Astrocyte (in vitro differentiated cells and primary cell): ENCODE results near the gene C9orf85. TPM values are rescaled to one million over a fixed set of nuclear protein-coding genes. Genes with fewer than 3 reads are reported as not detected.

Experiments used
- DNase-seq: peaks from one replicate; pipeline ENCODE4 v3.0.0-alpha.2; 2010; ENCODE audit warnings: low read depth
- FAIRE-seq: peaks from 2 replicates; lab custom pipeline; 2011; peaks lifted over from hg19 to GRCh38; lab: Jason Lieb, UNC
- H2AFZ ChIP-seq: 2 replicates; pipeline ENCODE4 v1.6.0; 2012; ENCODE audit warnings: low read depth, low read length, inconsistent platforms
- H3K27ac ChIP-seq: 2 replicates; pipeline ENCODE4 v1.5.1; 2011; ENCODE audit warnings: low read depth, low read length, inconsistent platforms
- H3K27me3 ChIP-seq: 2 replicates; pipeline ENCODE4 v1.6.0; 2011; ENCODE audit warnings: low read length, inconsistent platforms; ENCODE audit not compliant: insufficient read depth
- H3K36me3 ChIP-seq: 2 replicates; pipeline ENCODE4 v1.5.1; 2011; ENCODE audit warnings: low read length, inconsistent platforms; ENCODE audit not compliant: insufficient read depth
- H3K4me1 ChIP-seq: 2 replicates; pipeline ENCODE4 v1.5.1; 2011; ENCODE audit warnings: low read length, inconsistent platforms; ENCODE audit not compliant: insufficient read depth
- H3K4me2 ChIP-seq: 2 replicates; pipeline ENCODE4 v1.6.0; 2012; ENCODE audit warnings: low read length, inconsistent platforms
- H3K4me3 ChIP-seq: 2 replicates; pipeline ENCODE4 v1.5.1; 2011; ENCODE audit warnings: low read depth, mild to moderate bottlenecking, low read length, inconsistent platforms; ENCODE audit not compliant: insufficient read depth
- H3K79me2 ChIP-seq: 2 replicates; pipeline ENCODE4 v1.6.0; 2012; ENCODE audit warnings: mild to moderate bottlenecking, low read length, inconsistent platforms; ENCODE audit not compliant: insufficient read depth
- H3K9ac ChIP-seq: 2 replicates; pipeline ENCODE4 v1.6.0; 2012; ENCODE audit warnings: mild to moderate bottlenecking, low read length, inconsistent platforms
- H3K9me3 ChIP-seq: 2 replicates; pipeline ENCODE4 v1.5.1; 2012; ENCODE audit warnings: low read depth, mild to moderate bottlenecking, low read length, inconsistent platforms; ENCODE audit not compliant: insufficient read depth
- H4K20me1 ChIP-seq: 2 replicates; pipeline ENCODE4 v1.6.0; 2012; ENCODE audit warnings: low read length, inconsistent platforms; ENCODE audit not compliant: insufficient read depth
- H3K27ac Mint-ChIP-seq: one replicate; pipeline ENCODE4 v1.8.0; 2021; ENCODE audit warnings: mild to moderate bottlenecking, mixed read lengths; ENCODE audit not compliant: unreplicated experiment
- H3K27me3 Mint-ChIP-seq: one replicate; pipeline ENCODE4 v1.8.0; 2021; ENCODE audit warnings: low read depth, mixed read lengths; ENCODE audit not compliant: unreplicated experiment
- H3K36me3 Mint-ChIP-seq: one replicate; pipeline ENCODE4 v1.8.0; 2021; ENCODE audit warnings: low read depth, mixed read lengths; ENCODE audit not compliant: unreplicated experiment
- H3K4me1 Mint-ChIP-seq: one replicate; pipeline ENCODE4 v1.8.0; 2021; ENCODE audit warnings: low read depth, mixed read lengths; ENCODE audit not compliant: unreplicated experiment
- H3K4me3 Mint-ChIP-seq: one replicate; pipeline ENCODE4 v1.8.0; 2021; ENCODE audit warnings: mild to moderate bottlenecking, moderate library complexity, mixed read lengths; ENCODE audit not compliant: unreplicated experiment
- H3K9me3 Mint-ChIP-seq: one replicate; pipeline ENCODE4 v1.8.0; 2021; ENCODE audit warnings: mild to moderate bottlenecking, mixed read lengths; ENCODE audit not compliant: unreplicated experiment
- CTCF ChIP-seq: IDR thresholded peaks from 2 replicates; pipeline ENCODE4 v1.5.1; 2011; ENCODE audit warnings: low read depth, mild to moderate bottlenecking, inconsistent platforms, low read length, moderate library complexity; ENCODE audit not compliant: insufficient read depth
- EZH2 ChIP-seq: IDR thresholded peaks from 2 replicates; pipeline ENCODE4 v1.6.1; 2012; ENCODE audit warnings: mild to moderate bottlenecking, low read length, inconsistent platforms; ENCODE audit not compliant: insufficient read depth
- total RNA-seq: library from RNA; stranded (reverse); gene quantifications from 2 replicates; pipeline ENCODE4 v1.2.1, GENCODE V29; 2021

The C9orf85 gene
- total RNA-seq, 1 donor from 2014 or later: 15.2 TPM

DNA sequence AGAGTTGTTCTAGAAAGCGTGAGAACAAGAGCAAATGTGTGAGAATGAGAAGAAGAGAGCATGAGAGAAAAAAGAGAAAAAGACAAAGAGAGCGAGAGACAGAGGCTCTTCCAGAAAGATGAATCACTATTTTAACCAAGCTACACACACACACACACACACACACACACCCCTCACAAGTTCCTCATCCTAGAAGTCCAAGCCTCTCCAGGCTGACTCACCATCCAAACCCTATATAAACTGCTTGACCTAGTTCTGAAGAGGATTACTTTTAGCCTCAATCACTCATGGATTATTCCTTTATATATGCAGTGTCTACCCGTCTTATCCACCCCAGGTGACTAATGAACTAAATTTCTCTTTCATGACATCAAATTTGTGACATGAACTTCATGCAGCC, 111.4 kb downstream of the C9orf85 start:
- no peak for FAIRE-seq

More for the DNA sequence above, 111.4 kb downstream of the C9orf85 start:
- H3K36me3 ChIP-seq: no peaks in the 10 kb centered on the region
- no peak overlapping the region for H3K4me3 ChIP-seq
- no peak overlapping the region for H3K27ac Mint-ChIP-seq
- peaks cover 3% of the 10 kb centered on the region for H3K4me1 ChIP-seq
- no peaks in the 10 kb centered on the region for H3K9me3 ChIP-seq
- H3K36me3 Mint-ChIP-seq: no peaks in the 10 kb centered on the region
- H4K20me1 ChIP-seq: no peaks in the 10 kb centered on the region
- H3K9ac ChIP-seq: no peak overlapping the region
- no peak for TF ChIP-seq CTCF
- TF ChIP-seq EZH2: no peak
- H3K4me3 Mint-ChIP-seq: no peak overlapping the region
- no peak overlapping the region for H2AFZ ChIP-seq
- H3K4me1 Mint-ChIP-seq: peaks cover 8% of the 10 kb centered on the region
- H3K27me3 Mint-ChIP-seq: no peaks in the 10 kb centered on the region
- no peaks in the 10 kb centered on the region for H3K9me3 Mint-ChIP-seq
- H3K4me2 ChIP-seq: peak overlapping the region; percentile 5
- no peak overlapping the region for H3K27ac ChIP-seq
- DNase-seq: peak; percentile 93
- H3K79me2 ChIP-seq: no peaks in the 10 kb centered on the region
- no peaks in the 10 kb centered on the region for H3K27me3 ChIP-seq

Other genes with a start within 250 kb of the C9orf85 start
- gene CEMIP2, start 143.1 kb upstream of the C9orf85 start, total RNA-seq: 137 and 139 TPM in 2 replicates
- 19.6 and 21.3 TPM in 2 replicates for gene ABHD17B, start 446 bp upstream of the C9orf85 start, total RNA-seq
- not detected in 2 replicates for gene C9orf57, start 149.0 kb downstream of the C9orf85 start, total RNA-seq
- gene GDA, start 237.8 kb downstream of the C9orf85 start, total RNA-seq: not detected in 2 replicates